GM21786 (cell line): ENCODE data around the gene TBL1X.
"Not testable (repeated sequence)": the region's sequence is repeated elsewhere in the genome, so short reads cannot be mapped to it uniquely, and the experiment has no call there.

Experiments
- ATAC-seq: cut with Tn5 transposase; IDR thresholded peaks from one replicate; pipeline ENCODE4 v1.9.1; 2021; ENCODE audit not compliant: unreplicated experiment

Gene TBL1X

DNA sequence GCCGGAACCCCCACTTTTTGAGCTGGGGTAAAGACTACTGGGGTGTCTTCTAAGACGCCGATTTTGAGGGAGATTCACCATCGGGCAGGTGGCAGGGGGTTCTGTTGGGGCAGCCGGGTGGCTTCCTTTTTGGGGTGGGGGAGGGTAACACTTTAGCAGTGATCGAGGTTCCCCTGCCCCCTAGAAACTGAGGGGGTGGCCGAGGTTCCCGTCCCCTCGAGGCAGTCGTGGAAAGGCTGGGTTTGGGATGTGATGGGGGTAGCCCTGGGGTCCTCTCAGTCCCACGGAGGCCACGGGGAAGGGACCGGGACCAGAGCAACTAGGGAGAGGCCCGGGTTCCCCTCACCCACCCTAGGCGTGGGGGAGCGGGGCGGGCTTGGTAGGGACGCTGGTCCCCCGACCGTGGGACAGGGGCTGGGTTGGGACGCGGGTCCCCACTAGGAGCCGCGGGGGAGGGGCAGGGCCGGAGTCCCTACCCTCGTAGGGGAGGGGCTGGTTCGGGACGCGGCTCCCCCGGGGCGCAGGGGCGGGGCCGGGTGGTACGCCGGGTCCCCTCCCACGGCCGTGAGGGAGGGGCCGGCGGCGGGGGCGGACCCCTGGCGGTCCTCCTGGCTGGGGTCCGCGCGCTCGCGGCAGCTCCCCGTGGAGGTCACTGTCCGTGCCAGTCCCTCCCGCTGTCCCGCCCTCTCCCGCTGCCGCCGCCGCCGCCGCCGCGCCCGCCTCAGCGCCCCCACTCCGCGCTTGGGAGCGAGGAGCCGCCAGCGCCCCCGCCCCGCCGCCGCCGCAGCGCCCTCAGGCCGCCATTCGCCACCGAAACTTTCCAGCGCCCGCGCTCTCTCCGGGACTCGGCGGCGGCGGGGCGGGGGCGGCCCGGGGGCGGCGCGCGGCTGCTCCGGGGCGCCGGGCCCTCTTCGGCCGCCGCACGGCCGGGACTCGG lies at the start of gene TBL1X:
TSS of gene TBL1X (plus strand) at position 624 of the 937 bp plus-strand sequence. CDS start 188,529 bp downstream, outside the sequence.
- ATAC-seq, result no peak

- no peak for ATAC-seq
Measured at GRCh38 chrX:9416562-9417348, 48.1 kb upstream of the TBL1X start.

GRCh38 chrX:9418262-9418661 lies 46.6 kb upstream of the TBL1X start:
- no peak for ATAC-seq

DNA sequence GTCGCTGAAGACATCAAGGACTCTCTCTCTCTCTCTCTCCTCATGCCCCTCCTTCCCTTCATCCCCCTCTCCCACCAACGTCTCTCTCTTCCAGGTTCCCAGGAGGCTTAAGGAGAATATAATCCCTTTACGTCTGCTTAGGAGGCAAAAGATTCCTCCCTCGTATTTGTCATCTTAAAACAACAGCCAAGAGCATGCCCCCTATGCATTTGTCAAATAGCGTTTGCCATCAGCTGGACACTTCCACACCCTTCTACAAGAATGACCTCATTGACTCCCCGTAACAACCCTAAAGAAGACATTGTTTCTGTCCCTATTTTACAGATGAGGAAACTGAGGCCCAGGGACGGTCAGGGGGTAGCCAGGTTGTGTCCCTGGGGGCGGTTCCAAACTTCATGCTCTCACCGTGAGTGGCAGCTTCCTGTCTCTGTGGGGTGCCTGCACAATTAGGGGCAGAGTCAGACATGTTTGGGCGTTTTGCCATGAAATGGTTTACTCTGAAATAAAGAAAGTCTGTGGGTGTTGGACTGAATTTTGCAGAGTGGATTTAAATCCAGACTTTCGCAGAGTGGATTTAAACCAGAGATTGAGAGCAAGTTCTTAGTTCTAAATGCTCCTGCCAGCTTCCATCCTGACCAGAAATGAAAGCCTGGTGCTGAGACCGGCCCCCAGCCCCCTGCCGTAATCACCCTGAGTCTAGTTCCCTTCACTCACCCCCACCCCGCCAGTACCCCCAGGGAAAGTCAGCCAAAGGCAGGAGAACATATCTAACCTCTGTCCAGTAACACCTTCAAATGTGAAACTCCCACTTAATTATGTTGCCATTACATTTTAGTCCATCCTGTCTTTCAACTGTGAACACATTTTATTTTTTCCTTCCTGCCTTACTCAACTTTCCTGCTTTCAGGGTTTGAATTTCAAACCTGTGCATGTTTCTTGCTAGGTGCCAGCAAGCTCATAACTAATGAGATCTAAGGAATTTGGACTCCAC lies 44.3 kb upstream of the TBL1X start:
- ATAC-seq, result no peak

GRCh38 chrX:9429767-9430166 lies 35.1 kb upstream of the TBL1X start:
- ATAC-seq, result no peak

DNA sequence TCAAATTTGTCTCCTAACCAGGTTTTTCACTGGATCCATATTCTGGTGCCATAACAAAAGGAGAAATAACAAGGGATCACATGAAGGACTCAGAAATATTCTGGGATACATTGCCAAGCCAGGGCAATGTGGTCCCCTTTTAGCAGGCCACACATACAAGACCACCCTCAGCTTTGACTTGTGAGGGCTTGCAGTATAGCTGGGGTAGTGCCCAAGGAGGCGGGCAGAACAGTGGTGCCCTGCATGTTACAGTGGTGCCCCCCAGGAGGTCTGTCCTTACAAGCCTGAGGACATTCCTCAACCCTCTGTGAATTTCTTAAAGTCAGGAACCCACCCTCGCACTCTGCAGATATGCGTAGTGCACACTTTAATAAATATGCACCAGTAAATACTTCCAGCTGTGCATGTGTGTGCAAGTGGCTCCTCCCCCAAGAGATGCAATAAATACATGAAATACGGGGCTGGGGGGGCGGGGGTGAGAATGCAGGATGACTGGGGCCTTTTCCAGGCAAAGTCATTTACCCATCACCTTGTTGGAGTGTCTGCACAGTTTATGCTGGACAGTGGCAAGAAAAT lies 34.4 kb upstream of the TBL1X start:
- ATAC-seq, result no peak

GRCh38 chrX:9431281-9431680 lies 33.6 kb upstream of the TBL1X start:
- ATAC-seq, result no peak

DNA sequence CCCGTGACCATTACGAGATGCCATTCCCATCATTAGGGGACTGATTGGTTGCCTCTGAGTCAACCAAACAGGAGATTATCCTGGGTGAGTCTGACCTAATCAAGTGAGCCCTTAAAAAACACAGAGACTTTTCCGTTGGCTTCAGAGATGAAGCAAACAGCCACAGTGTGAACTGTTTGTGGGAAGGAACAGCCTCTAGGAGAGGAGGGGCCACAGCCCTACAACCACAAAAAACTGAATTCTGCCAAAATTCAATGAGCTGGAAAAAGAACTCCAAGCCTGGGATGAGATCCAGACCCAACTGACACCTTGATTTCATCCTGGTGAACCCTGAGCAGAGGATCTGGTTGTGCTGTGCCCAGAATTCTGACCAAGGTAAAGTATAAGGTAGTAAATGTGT lies 31.3 kb upstream of the TBL1X start:
- no peak for ATAC-seq

DNA sequence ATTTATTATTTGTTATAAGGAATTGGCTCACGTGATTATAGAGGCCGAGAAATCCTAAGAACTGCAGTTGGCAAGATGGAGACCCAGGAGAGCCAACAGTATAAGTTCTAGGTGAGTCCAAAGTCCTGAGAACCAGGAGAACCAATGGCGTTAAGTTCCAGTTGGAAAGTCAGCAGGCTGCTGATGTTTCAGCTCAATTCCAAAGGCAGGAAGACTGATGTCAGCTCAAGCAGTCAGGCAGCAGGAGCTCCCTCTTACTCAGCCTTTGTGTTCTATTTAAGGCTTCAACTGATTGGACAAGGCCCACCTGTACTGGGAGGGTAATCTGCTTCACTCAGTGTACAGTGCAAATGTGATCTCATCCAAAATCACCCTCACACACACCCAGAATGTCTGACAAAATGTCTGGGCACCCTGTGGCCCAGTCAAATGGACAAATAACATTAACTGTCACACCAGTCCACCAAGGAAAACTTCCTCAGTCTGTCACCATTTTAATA lies 30.8 kb upstream of the TBL1X start:
- no peak for ATAC-seq

DNA sequence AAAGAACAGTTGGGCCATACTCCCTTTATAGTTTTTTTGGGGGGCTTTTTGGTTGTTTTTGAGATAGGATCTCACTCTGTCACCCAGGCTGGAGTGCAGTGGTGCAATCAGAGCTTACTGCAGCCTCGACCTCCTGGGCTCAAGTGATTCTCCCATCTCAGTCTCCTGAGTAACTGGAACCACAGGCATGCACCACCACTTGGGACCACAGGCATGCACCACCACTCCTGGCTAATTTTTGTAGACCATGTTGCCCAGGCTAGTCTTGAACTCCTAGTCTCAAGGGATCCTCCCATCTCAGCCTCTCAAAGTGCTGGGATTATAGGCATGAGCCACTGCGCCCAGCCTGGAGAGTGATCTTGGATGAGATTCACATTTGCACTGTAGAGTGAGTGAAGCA lies 29.8 kb upstream of the TBL1X start:
- not testable (repeated sequence) for ATAC-seq

DNA sequence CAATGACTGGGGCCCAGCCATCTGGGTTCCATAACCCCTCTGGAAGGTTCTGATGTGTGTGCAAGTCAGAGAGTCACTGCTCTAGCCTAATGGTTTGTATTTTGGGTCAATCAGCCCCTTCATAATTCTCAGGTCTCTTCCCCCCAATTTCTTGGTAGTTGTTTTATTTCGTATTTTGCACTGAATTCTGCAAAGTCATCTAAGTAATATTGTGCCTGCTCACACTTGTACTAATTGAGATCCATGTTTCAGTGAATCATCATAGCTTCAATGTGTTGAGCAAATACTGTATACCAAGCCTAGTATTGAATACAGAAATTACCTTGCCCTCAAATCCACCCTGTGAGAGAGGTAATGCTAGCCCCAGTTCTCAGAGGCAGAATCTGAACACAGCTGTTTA lies 28.0 kb upstream of the TBL1X start:
- ATAC-seq, result no peak

DNA sequence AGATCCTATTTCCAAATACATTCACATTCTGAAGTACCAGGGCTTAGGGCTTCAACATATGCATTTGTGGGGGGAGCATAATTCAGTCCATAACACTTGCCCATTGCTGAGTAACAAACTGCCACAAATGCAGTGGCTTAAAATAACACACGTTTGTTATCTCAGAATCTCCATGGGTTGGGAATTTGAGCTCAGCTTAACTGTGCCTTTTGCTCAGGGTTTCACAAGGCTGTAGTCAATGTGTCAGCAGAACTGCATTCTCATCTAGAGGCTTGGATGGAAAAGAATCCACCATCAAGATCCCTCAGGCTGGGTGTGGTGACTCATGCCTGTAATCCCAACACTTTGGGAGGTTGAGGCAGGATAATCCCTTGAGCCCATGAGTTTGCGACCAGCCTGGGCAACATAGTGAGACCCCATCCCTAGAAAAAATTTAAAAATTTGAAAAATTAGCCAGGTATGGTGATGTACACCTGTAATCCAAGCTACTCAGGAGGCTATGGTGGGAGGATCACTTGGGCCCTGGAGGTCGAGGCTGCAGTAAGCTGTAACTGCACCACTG lies 25.8 kb upstream of the TBL1X start:
- no peak for ATAC-seq

- no peak for ATAC-seq
Measured at GRCh38 chrX:9440116-9440844, 24.6 kb upstream of the TBL1X start.

- no peak for ATAC-seq
Measured at GRCh38 chrX:9442056-9442455, 22.8 kb upstream of the TBL1X start.

- ATAC-seq, result no peak
Measured at GRCh38 chrX:9443327-9443726, 21.5 kb upstream of the TBL1X start.

DNA sequence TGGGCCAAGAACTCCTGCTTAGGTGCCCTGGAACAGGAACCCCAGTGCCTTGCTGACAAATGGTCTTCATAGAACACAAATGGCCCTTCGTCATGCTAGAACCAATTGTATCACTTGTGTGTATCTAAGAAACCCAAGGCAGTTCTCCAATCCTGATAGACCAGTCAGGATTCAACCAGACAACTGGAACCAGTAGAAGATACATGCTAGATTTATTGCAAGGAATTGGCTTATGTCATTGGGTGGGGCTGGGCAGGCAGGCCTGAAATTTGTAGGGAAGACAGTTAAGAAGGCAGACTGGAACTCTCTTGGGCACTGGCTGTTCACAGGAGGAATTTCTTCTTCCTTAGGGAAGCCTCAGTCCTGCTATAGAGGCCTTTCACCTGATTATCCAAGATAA lies 17.0 kb upstream of the TBL1X start:
- ATAC-seq, result no peak

DNA sequence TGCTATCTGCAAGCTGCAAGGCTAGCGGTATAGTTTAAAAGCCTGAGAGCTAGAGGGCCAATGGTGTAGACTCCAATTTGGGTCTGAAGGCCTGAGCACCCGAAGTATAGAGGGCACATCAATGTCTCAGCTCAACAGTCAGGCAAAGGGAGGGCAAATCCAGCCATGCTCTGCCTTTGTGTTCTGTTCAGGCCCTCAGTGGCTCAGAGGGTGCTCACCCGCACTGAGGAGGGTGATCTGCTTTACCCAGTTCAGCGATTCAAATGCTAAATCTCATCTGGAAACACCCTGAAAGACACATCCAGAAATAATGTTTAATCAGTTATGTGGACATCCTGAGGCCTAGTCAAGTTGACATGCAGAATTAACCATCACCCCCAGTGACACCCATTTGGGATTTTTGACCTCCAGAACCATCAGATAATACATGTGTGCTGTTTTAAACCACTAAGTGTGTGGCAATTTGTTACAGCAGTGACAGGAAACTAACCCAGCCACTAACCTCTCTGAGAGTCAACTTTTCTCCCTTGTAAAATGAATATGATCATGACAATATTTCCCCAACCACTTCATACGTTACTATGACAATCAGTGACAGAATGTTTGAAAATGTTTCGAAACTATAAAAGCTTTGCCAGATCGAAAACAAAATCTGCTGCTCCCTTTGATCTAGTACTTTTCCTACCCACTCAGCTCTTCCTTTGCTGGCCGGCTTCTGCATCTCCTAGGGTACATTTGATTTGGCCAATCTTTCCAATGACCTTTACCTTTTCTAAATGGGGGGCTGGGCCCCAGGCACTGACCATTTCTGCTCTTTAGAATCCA lies 8.4 kb upstream of the TBL1X start:
- ATAC-seq, result no peak

DNA sequence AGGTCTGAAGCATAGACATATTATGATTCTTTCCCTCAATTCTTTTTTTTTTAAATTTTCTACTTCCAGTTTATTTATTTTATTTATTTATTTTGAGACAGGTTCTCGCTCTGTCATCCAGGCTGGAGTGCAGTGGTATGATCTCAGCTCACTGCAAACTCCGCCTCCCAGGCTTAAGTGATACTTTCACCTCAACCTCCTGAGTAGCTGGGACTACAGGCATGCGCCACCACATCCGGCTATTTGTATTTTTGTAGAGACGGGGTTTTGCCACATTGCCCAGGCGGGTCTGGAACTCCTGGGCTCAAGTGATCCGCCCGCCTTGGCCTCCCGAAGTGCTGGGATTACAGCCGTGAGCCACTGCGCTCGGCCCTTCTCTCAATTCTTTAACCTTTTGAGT lies 6.8 kb upstream of the TBL1X start:
- ATAC-seq, result not testable (repeated sequence)
